ENCODE results near the gene TMEM178A. TPM values are rescaled to one million over a fixed set of nuclear protein-coding genes. Genes with fewer than 3 reads are reported as not detected.

Gene TMEM178A
- total and polyA plus RNA-seq, 2 of the 4 experiments (the other 2 are of a cell fraction) = 0.18 to 1.8 TPM

DNA sequence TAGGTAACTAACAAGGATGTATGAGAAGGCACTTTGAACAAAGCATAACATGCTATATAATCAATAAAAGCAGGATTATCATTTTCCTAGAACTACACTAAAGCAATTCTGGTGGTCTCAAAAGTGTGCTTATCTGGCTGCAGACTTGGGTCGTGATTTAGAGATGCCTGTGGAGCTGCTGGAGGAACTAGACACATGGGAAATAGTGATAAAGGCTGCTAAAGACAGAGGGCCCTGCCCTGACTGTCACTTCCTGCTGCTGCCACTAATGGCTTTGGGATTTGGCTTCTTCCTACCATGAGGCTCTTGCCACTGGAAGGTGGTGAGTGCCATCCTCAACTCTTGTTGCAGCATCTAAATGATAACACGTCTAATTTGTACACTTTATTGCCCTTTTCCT is 22.5 kb downstream of the TMEM178A start:
- Histone ChIP-seq H2AK5ac (ENCODE audit: low read depth, low read length) (no peak overlapping the region), H3K79me1 (ENCODE audit: low read depth in 1 of 2, low read length in 2 of 2) (no peaks in the 10 kb centered on the region), H3K9me1 (ENCODE audit: insufficient read depth, low read length) (no peaks in the 10 kb centered on the region), H2BK15ac (ENCODE audit: low read depth, low read length) (no peak overlapping the region), H2BK5ac (ENCODE audit: low read depth, low read length, poor library complexity, severe bottlenecking) (no peak overlapping the region), H2AFZ (replicated peaks; ENCODE audit: low read length, poor library complexity) (no peak overlapping the region), H4K8ac (ENCODE audit: low read depth in 2 of 2, low read length in 2 of 2) (no peak overlapping the region), H4K91ac (ENCODE audit: insufficient read depth, low read depth, low read length) (no peak overlapping the region), H3K27ac (ENCODE audit: insufficient read depth, low read length) (no peak overlapping the region), H3K56ac (ENCODE audit: extremely low read depth, insufficient read depth, low read length) (no peak overlapping the region), H4K20me1 (ENCODE audit: insufficient read depth, low read length) (no peaks in the 10 kb centered on the region), H3K9me3 (ENCODE audit: control insufficient read depth, insufficient read depth, low read length) (peaks cover 3% of the 10 kb centered on the region; the same call in 1 of the 2 replicates), H3K23ac (ENCODE audit: low read depth, low read length) (no peak overlapping the region), H3K4me3 (ENCODE audit: insufficient read depth, low read depth, low read length) (no peak overlapping the region), H3K9ac (ENCODE audit: low read depth, low read length) (no peak overlapping the region), H3K4me2 (ENCODE audit: low read depth, low read length) (no peak overlapping the region), H3K4me1 (ENCODE audit: control insufficient read depth, insufficient read depth, low read length) (no peaks in the 10 kb centered on the region), H3K27me3 (ENCODE audit: control insufficient read depth, insufficient read depth, low read length) (0 out of 2 replicates have a peak, but pooled peaks cover 2% of the 10 kb centered on the region), H3K14ac (replicated peaks; ENCODE audit: low read depth, low read length) (no peak overlapping the region), H2BK20ac (ENCODE audit: low read depth, low read length) (no peak overlapping the region), H3K36me3 (ENCODE audit: control insufficient read depth, insufficient read depth, low read length) (no peaks in the 10 kb centered on the region), H2AK9ac (replicated peaks; ENCODE audit: low read depth, low read length, poor library complexity) (no peak overlapping the region), H3K18ac (ENCODE audit: low read depth, low read length) (no peak overlapping the region), H4K5ac (ENCODE audit: low read depth, low read length) (no peak overlapping the region), H3K4ac (ENCODE audit: low read depth, low read length) (no peak overlapping the region), H2BK120ac (ENCODE audit: low read depth, low read length) (no peak overlapping the region)
- dilution Hi-C loops (cut with HindIII; ENCODE audit: low sequenced_read_pairs, unreplicated experiment) (no loop called here), in situ Hi-C loops (cut with MboI; ENCODE audit: low sequenced_read_pairs) (loop anchor here (25.0 kb wide), 1 partner anchor 326 kb away; no protein-coding TSS in a partner anchor), intact Hi-C loops (cut with micrococcal nuclease) (no loop called here)
- BruUV-seq (replicated peaks) = no TSS peak
- DNase-seq = no peak
- ATAC-seq (ENCODE audit: low read depth) = no peak
- POLR2A ChIA-PET (ENCODE audit: unreplicated experiment) = no interaction called here
- CTCF ChIA-PET = no interaction called here
- no peak for TF ChIP-seq RFX5 (IDR thresholded peaks at IDR 0.05; ENCODE audit: low read depth, low read length)
- no peak for TF ChIP-seq BHLHE40 (IDR thresholded peaks at IDR 0.05; ENCODE audit: low read depth, low read length)
- TF ChIP-seq POLR2A (IDR thresholded peaks at IDR 0.05; ENCODE audit: low read depth, low read length) = no peak
- TF ChIP-seq MAZ (IDR thresholded peaks at IDR 0.05; ENCODE audit: borderline replicate concordance, low read depth, low read length) = no peak
- TF ChIP-seq NFE2L2 (IDR thresholded peaks at IDR 0.05; ENCODE audit: low read depth, low read length) = no peak
- no peak for TF ChIP-seq MAFK (IDR thresholded peaks at IDR 0.05; ENCODE audit: low read depth, low read length)
- no peak for TF ChIP-seq CEBPB (IDR thresholded peaks at IDR 0.05; ENCODE audit: low read depth, low read length)
- no peak for TF ChIP-seq CHD1 (IDR thresholded peaks at IDR 0.05; ENCODE audit: low read depth, low read length)
- no peak for TF ChIP-seq MXI1 (IDR thresholded peaks at IDR 0.05; ENCODE audit: borderline replicate concordance, low read depth, low read length)
- no CpG with 5 or more reads among the region's 2 CpGs for WGBS, 2 experiments (ENCODE audit: extremely low coverage in 2 of 2, insufficient read length in 1 of 2)

Measured in IMR-90 (cell line).